ENCODE data around the gene TRAPPC5. TPM values are rescaled to one million over a fixed set of nuclear protein-coding genes. Genes with fewer than 3 reads are reported as not detected.

TRAPPC5 gene
- total RNA-seq, 4 donors from 2014 or later: 46.8 to 111 (median 93.1) TPM

DNA sequence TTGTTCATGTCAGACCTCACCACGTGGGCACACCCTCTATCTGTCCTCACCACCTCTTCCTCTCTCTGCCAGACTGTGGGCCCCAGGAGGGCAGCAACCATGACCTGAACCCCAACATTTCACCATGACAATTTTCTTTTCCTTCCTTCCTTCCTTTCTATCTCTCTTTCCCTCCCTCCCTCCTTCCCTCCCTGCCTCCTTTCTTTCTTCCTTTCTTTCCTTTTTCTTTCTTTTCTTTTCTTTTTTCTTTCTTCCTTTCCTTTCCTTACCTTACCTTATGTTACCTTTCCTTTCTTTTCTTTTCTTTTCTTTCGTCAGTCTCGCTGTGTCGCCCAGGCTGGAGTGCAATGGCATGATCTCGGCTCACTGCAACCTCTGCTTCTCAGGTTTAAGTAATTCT lies 30.0 kb downstream of the TRAPPC5 start:
- WGBS, 2 donors: 79 to 80% methylated on average over 5 of the region's 5 CpGs
- no peak for DNase-seq
- H3K4me1 ChIP-seq: no peaks in the 10 kb centered on the region
- TF ChIP-seq POLR2A (IDR thresholded peaks at IDR 0.05): no peak
- TF ChIP-seq, protein P1, sequence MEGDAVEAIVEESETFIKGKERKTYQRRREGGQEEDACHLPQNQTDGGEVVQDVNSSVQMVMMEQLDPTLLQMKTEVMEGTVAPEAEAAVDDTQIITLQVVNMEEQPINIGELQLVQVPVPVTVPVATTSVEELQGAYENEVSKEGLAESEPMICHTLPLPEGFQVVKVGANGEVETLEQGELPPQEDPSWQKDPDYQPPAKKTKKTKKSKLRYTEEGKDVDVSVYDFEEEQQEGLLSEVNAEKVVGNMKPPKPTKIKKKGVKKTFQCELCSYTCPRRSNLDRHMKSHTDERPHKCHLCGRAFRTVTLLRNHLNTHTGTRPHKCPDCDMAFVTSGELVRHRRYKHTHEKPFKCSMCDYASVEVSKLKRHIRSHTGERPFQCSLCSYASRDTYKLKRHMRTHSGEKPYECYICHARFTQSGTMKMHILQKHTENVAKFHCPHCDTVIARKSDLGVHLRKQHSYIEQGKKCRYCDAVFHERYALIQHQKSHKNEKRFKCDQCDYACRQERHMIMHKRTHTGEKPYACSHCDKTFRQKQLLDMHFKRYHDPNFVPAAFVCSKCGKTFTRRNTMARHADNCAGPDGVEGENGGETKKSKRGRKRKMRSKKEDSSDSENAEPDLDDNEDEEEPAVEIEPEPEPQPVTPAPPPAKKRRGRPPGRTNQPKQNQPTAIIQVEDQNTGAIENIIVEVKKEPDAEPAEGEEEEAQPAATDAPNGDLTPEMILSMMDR (IDR thresholded peaks at IDR 0.05): no peak
- H3K36me3 ChIP-seq: no peaks in the 10 kb centered on the region
- intact Hi-C loops (cut with DNase I): no loop called here
- no peak overlapping the region for H3K27ac ChIP-seq
- H3K4me3 ChIP-seq (replicated peaks in 1 of 3): no peak overlapping the region
- H3K27me3 ChIP-seq: no peaks in the 10 kb centered on the region
- H3K9me3 ChIP-seq: no peaks in the 10 kb centered on the region

DNA sequence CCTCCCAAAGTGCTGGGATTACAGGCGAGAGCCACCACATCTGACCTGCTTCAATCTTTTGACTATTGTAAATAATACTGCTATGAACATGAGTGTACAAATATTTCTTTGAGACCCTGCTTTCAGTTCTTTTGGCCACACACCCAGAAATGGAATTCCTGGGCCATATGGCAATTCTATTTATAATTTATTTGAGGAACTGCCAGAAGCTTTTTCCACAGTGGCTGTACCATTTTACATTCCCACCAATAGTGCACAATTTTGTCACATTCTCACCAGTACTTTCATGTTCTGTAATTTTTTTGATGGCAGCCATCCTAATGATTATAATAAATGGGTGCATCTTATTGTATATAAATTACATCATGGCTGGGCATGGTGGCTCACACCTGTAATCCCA lies 35.0 kb downstream of the TRAPPC5 start:
- no peak overlapping the region for H3K27ac ChIP-seq
- no peaks in the 10 kb centered on the region for H3K4me1 ChIP-seq
- no peaks in the 10 kb centered on the region for H3K9me3 ChIP-seq
- intact Hi-C loops (cut with DNase I): no loop called here
- no peak overlapping the region for H3K4me3 ChIP-seq (replicated peaks in 1 of 3)
- WGBS, 2 donors: 71 to 87% methylated on average over 1 of the region's 1 CpG
- TF ChIP-seq POLR2A (IDR thresholded peaks at IDR 0.05): no peak
- TF ChIP-seq, protein P1 (IDR thresholded peaks at IDR 0.05): no peak
- no peaks in the 10 kb centered on the region for H3K36me3 ChIP-seq
- DNase-seq: no peak
- no peaks in the 10 kb centered on the region for H3K27me3 ChIP-seq

DNA sequence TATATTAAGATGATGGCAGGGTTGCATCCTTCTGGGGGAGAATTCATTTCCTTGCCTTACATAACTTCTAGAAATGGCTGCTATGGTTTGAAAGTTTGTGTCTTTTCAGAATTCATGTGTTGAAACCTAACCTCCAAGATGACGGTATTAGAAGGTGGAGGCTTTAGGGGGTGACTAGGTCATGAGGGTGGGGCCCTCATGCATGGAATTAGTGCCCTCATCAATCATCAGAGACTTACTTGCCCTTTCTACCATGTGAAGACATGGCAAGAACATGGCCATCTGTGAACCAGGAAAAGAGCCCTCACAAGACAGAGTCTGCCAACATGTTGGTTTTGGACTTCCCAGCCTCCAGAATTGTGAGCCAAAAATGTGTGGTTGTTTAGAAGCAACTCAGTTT lies 36.1 kb downstream of the TRAPPC5 start:
- Histone ChIP-seq H3K36me3 (no peaks in the 10 kb centered on the region), H3K4me1 (no peaks in the 10 kb centered on the region), H3K4me3 (replicated peaks in 1 of 3) (no peak overlapping the region), H3K27ac (no peak overlapping the region), H3K9me3 (no peaks in the 10 kb centered on the region), H3K27me3 (no peaks in the 10 kb centered on the region)
- DNase-seq: no peak
- no peak for TF ChIP-seq POLR2A (IDR thresholded peaks at IDR 0.05)
- TF ChIP-seq, protein P1 (IDR thresholded peaks at IDR 0.05): no peak
- intact Hi-C loops (cut with DNase I): no loop called here
- WGBS, 2 donors: 85 to 93% methylated on average over 1 of the region's 1 CpG

DNA sequence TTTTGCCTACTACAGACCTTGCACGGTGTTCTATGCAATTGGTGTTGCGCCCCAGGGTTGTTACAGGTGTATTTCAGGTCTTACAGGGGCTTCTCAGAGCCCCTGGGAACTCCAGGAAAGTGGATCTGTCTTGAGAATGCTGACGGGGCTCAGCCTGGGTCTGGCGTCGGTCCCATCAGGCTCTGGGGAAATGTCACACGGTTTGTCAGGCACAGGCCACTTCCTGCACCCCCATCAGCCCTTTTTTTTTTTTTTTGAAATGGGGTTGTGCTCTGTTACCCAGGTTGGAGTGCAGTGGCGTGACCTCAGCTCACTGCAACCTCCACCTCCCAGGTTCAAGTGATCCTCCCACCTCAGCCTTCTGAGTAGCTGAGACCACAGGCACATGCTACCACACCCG lies 38.0 kb downstream of the TRAPPC5 start:
- TF ChIP-seq, protein P1 (IDR thresholded peaks at IDR 0.05): no peak
- TF ChIP-seq POLR2A (IDR thresholded peaks at IDR 0.05): no peak
- Histone ChIP-seq H3K4me1 (no peaks in the 10 kb centered on the region), H3K27ac (no peak overlapping the region), H3K4me3 (replicated peaks in 1 of 3) (no peak overlapping the region), H3K27me3 (no peaks in the 10 kb centered on the region), H3K9me3 (no peaks in the 10 kb centered on the region), H3K36me3 (no peaks in the 10 kb centered on the region)
- WGBS, 2 donors: 62 to 64% methylated on average over 8 of the region's 8 CpGs
- no peak for DNase-seq
- intact Hi-C loops (cut with DNase I): no loop called here

DNA sequence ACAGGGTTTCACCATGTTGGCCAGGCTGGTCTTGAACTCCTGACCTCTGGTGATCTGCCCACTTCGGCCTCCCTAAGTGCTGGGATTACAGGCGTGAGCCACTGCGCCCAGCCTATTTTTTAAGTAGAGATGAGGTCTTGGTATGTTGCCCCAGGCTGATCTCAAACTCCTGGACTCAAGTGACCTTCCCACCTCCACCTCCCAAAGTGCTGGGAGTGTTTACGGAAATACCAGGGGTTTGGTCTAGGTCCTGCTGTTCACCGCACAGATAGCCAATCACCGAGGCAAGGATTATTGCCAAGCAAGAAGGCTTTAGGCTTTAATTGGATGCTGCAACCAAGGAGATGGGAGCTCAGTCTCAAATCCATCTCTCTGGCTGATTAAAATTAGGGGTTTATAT lies 39.7 kb downstream of the TRAPPC5 start:
- H3K27ac ChIP-seq: no peak overlapping the region
- TF ChIP-seq POLR2A (IDR thresholded peaks at IDR 0.05): no peak
- TF ChIP-seq, protein P1 (IDR thresholded peaks at IDR 0.05): no peak
- no peak for DNase-seq
- no peaks in the 10 kb centered on the region for H3K9me3 ChIP-seq
- WGBS, 2 donors: 75 to 77% methylated on average over 6 of the region's 6 CpGs
- H3K4me1 ChIP-seq: no peaks in the 10 kb centered on the region
- no peak overlapping the region for H3K4me3 ChIP-seq (replicated peaks in 1 of 3)
- intact Hi-C loops (cut with DNase I): no loop called here
- no peaks in the 10 kb centered on the region for H3K27me3 ChIP-seq
- no peaks in the 10 kb centered on the region for H3K36me3 ChIP-seq

Measured in thyroid gland (tissue), 4 donors.